ENCODE results near the gene MS4A8.

DNA sequence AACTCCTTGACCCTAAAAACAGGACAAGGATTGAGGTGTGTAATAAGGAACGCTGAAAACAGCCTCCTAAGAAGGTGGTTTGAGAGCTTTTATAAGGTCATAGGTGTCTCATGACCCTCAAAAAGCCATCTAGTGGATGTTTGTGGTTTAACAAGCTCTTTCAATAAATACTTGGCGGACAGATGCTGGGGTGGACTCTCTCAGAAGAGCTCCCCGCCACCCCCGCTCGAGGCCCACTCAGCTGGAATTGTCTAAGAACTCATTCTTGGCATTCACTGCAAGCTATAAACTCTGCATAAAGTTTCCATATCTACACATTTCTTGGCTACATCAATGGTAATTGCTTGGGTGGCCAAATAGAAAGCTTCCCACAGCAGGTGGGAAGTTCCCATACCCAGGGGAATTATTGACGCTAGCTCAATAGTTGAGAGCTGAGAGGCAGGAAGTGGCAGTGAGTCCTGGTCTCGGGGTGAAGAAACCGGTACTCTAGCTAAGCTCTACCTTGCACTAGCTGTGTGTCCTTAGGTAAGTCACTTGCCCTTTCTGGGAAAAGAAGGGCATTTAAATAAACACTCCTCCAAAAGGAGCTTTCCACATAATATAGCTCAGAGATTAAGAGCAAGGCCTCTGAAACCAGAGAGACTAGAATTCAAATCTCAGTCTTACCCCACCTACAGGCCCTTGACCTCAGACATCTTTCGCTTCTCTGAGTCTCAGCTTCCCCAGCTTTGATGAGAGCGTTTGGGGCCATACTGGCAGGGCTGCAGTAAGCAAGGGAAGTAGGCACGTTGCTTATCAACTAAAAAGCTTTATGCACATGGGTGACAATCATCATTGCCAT is 63.7 kb downstream of the MS4A8 start:
- TF ChIP-seq CREM (CRISPR knock-in tag; IDR thresholded peaks at IDR 0.05) = no peak
- TF ChIP-seq NFYB (CRISPR knock-in tag; conservative IDR thresholded peaks at IDR 0.05; ENCODE audit: low read depth) = no peak
- no peak for TF ChIP-seq SMAD3 (CRISPR knock-in tag; IDR thresholded peaks at IDR 0.05; ENCODE audit: borderline replicate concordance)
- TF ChIP-seq, protein P1, sequence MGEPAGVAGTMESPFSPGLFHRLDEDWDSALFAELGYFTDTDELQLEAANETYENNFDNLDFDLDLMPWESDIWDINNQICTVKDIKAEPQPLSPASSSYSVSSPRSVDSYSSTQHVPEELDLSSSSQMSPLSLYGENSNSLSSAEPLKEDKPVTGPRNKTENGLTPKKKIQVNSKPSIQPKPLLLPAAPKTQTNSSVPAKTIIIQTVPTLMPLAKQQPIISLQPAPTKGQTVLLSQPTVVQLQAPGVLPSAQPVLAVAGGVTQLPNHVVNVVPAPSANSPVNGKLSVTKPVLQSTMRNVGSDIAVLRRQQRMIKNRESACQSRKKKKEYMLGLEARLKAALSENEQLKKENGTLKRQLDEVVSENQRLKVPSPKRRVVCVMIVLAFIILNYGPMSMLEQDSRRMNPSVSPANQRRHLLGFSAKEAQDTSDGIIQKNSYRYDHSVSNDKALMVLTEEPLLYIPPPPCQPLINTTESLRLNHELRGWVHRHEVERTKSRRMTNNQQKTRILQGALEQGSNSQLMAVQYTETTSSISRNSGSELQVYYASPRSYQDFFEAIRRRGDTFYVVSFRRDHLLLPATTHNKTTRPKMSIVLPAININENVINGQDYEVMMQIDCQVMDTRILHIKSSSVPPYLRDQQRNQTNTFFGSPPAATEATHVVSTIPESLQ (CRISPR knock-in tag; IDR thresholded peaks at IDR 0.05) = no peak
- TF ChIP-seq ZNF263 (CRISPR knock-in tag; IDR thresholded peaks at IDR 0.05; ENCODE audit: low read depth) = no peak
- TF ChIP-seq, protein P2, sequence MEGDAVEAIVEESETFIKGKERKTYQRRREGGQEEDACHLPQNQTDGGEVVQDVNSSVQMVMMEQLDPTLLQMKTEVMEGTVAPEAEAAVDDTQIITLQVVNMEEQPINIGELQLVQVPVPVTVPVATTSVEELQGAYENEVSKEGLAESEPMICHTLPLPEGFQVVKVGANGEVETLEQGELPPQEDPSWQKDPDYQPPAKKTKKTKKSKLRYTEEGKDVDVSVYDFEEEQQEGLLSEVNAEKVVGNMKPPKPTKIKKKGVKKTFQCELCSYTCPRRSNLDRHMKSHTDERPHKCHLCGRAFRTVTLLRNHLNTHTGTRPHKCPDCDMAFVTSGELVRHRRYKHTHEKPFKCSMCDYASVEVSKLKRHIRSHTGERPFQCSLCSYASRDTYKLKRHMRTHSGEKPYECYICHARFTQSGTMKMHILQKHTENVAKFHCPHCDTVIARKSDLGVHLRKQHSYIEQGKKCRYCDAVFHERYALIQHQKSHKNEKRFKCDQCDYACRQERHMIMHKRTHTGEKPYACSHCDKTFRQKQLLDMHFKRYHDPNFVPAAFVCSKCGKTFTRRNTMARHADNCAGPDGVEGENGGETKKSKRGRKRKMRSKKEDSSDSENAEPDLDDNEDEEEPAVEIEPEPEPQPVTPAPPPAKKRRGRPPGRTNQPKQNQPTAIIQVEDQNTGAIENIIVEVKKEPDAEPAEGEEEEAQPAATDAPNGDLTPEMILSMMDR (IDR thresholded peaks at IDR 0.05) = peak; percentile 54; the same call in 1 of the 2 replicates
- TF ChIP-seq SP1 (CRISPR knock-in tag; conservative IDR thresholded peaks at IDR 0.05) = no peak
- TF ChIP-seq, protein P3, sequence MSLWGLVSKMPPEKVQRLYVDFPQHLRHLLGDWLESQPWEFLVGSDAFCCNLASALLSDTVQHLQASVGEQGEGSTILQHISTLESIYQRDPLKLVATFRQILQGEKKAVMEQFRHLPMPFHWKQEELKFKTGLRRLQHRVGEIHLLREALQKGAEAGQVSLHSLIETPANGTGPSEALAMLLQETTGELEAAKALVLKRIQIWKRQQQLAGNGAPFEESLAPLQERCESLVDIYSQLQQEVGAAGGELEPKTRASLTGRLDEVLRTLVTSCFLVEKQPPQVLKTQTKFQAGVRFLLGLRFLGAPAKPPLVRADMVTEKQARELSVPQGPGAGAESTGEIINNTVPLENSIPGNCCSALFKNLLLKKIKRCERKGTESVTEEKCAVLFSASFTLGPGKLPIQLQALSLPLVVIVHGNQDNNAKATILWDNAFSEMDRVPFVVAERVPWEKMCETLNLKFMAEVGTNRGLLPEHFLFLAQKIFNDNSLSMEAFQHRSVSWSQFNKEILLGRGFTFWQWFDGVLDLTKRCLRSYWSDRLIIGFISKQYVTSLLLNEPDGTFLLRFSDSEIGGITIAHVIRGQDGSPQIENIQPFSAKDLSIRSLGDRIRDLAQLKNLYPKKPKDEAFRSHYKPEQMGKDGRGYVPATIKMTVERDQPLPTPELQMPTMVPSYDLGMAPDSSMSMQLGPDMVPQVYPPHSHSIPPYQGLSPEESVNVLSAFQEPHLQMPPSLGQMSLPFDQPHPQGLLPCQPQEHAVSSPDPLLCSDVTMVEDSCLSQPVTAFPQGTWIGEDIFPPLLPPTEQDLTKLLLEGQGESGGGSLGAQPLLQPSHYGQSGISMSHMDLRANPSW (CRISPR knock-in tag; conservative IDR thresholded peaks at IDR 0.05; ENCODE audit: low read depth) = no peak
- no peak for TF ChIP-seq ZNF138 (CRISPR knock-in tag; conservative IDR thresholded peaks at IDR 0.05)
- no peak for TF ChIP-seq OVOL2 (CRISPR knock-in tag; IDR thresholded peaks at IDR 0.05; ENCODE audit: borderline replicate concordance)
- TF ChIP-seq NR3C1 (CRISPR knock-in tag; conservative IDR thresholded peaks at IDR 0.05; ENCODE audit: low read depth) = no peak
- TF ChIP-seq, protein P4, sequence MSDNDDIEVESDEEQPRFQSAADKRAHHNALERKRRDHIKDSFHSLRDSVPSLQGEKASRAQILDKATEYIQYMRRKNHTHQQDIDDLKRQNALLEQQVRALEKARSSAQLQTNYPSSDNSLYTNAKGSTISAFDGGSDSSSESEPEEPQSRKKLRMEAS (CRISPR knock-in tag; IDR thresholded peaks at IDR 0.05) = no peak
- no peak for TF ChIP-seq TCF7 (CRISPR knock-in tag; IDR thresholded peaks at IDR 0.05; ENCODE audit: low read depth)
- TF ChIP-seq, protein P5, sequence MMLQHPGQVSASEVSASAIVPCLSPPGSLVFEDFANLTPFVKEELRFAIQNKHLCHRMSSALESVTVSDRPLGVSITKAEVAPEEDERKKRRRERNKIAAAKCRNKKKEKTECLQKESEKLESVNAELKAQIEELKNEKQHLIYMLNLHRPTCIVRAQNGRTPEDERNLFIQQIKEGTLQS (CRISPR knock-in tag; conservative IDR thresholded peaks at IDR 0.05) = no peak
